CD4-positive, CD25-positive, alpha-beta regulatory T cell (primary cell): ENCODE measurements around the gene LRRC4C. TPM values are rescaled to one million over a fixed set of nuclear protein-coding genes. Genes with fewer than 3 reads are reported as not detected.
"Not testable (repeated sequence)": the region's sequence is repeated elsewhere in the genome, so short reads cannot be mapped to it uniquely, and the experiment has no call there.

ENCODE experiments used
- ATAC-seq, 2 donors: fragments of 150-1000 bp; cut with Tn5 transposase; one replicate each; pipeline ENCODE4 v1.10.0; 2021; ENCODE audit warnings: low read depth in 2 of 2, moderate number of reproducible peaks in 2 of 2, moderate library complexity in 1 of 2
- DNase-seq, 3 donors: peaks; one replicate each; pipeline versions ENCODE4 v3.0.0 to v3.0.0-alpha.2; 2012 to 2022; ENCODE audit warnings: mixed read lengths in 1 of 3
- H3K27ac ChIP-seq: one replicate; pipeline ENCODE4 v1.7.0; 2013; ENCODE audit warnings: mild to moderate bottlenecking, low read length; ENCODE audit not compliant: insufficient read depth, poor library complexity, severe bottlenecking
- H3K27me3 ChIP-seq: one replicate; pipeline ENCODE4 v1.7.0; 2013; ENCODE audit warnings: low read length; ENCODE audit not compliant: control insufficient read depth, insufficient read depth
- H3K36me3 ChIP-seq: one replicate; pipeline ENCODE4 v1.7.0; 2013; ENCODE audit warnings: mild to moderate bottlenecking, low read length, moderate library complexity; ENCODE audit not compliant: control insufficient read depth, insufficient read depth
- H3K4me1 ChIP-seq: 2 replicates; pipeline ENCODE4 v1.7.0; 2013; ENCODE audit warnings: mild to moderate bottlenecking, low read length; ENCODE audit not compliant: insufficient read depth, control insufficient read depth, poor library complexity, severe bottlenecking
- H3K4me3 ChIP-seq: one replicate; pipeline ENCODE4 v1.7.0; 2013; ENCODE audit warnings: low read depth, mild to moderate bottlenecking, low read length, moderate library complexity
- H3K9me3 ChIP-seq, 2 experiments: 1 replicate in 1 of 2; 2 replicates in 1 of 2; pipeline ENCODE4 v1.7.0; 2013; ENCODE audit warnings: low read length in 2 of 2, mild to moderate bottlenecking in 1 of 2, moderate library complexity in 1 of 2; ENCODE audit not compliant: control insufficient read depth in 2 of 2
- H3K27ac Mint-ChIP-seq, 3 donors: one replicate each; pipeline ENCODE4 v1.8.0; 2020 to 2022; ENCODE audit warnings: mild to moderate bottlenecking in 3 of 3, mixed read lengths in 3 of 3, moderate library complexity in 2 of 3
- H3K27me3 Mint-ChIP-seq: one replicate; pipeline ENCODE4 v1.8.0; 2022; ENCODE audit warnings: mild to moderate bottlenecking, mixed read lengths
- H3K36me3 Mint-ChIP-seq: one replicate; pipeline ENCODE4 v1.8.0; 2020; ENCODE audit warnings: mixed read lengths
- H3K4me1 Mint-ChIP-seq, 4 donors: one replicate each; pipeline ENCODE4 v1.8.0; 2020 to 2022; ENCODE audit warnings: mixed read lengths in 4 of 4, mild to moderate bottlenecking in 1 of 4
- H3K4me3 Mint-ChIP-seq, 4 donors: one replicate each; pipeline ENCODE4 v1.8.0; 2020 to 2022; ENCODE audit warnings: mild to moderate bottlenecking in 4 of 4, mixed read lengths in 4 of 4, moderate library complexity in 3 of 4
- H3K9me3 Mint-ChIP-seq, 7 donors: one replicate each; pipeline ENCODE4 v1.8.0; 2020 to 2022; ENCODE audit warnings: mixed read lengths in 7 of 7, mild to moderate bottlenecking in 3 of 7, moderate library complexity in 2 of 7
- polyA plus RNA-seq, 4 donors: library from polyadenylated mRNA; unstranded; fragments of 300-500 nt; fragmentation: Illumina TruSeq; gene quantifications; one replicate each; pipeline ENCODE4 v1.2.3, GENCODE V29; 2021
- total RNA-seq: library from RNA; stranded (reverse); gene quantifications from one replicate; pipeline ENCODE4 v1.2.3, GENCODE V29; 2022

Gene LRRC4C
- total and polyA plus RNA-seq, 5 donors from 2014 or later = not detected

DNA sequence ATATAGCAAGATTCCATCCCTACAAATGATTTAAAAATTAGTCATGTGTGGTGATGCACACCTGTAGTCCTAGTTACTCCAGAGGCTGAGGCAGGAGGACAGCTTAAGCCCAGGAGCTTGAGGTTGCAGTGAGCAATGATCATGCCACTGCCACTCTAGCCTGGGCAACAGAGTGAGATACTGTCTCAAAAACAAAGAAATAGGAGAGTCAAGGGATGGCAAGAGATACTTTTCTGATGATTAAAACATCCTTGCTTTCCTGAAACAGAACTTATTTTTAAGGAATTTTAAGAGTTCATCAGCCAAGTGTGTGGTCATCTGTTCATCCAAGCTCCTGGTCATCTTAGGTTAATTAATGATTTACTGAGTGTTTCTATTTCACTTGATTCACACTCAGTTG lies 1252.0 kb downstream of the LRRC4C start:
- Mint-ChIP-seq H3K27me3 (no peaks in the 10 kb centered on the region), H3K9me3 (peaks cover 5 to 34% (median 9%) of the 10 kb centered on the region in 7 donors), H3K4me3 (no peak overlapping the region), H3K4me1 (no peaks in the 10 kb centered on the region), H3K27ac (no peak overlapping the region), H3K36me3 (no peaks in the 10 kb centered on the region)
- no peak overlapping the region for H3K4me3 ChIP-seq
- H3K27ac ChIP-seq = no peak overlapping the region
- H3K36me3 ChIP-seq = no peaks in the 10 kb centered on the region
- ATAC-seq (no peak), DNase-seq (no peak)
- H3K4me1 ChIP-seq = no peaks in the 10 kb centered on the region
- H3K27me3 ChIP-seq = no peaks in the 10 kb centered on the region
- H3K9me3 ChIP-seq = no peaks in the 10 kb centered on the region

DNA sequence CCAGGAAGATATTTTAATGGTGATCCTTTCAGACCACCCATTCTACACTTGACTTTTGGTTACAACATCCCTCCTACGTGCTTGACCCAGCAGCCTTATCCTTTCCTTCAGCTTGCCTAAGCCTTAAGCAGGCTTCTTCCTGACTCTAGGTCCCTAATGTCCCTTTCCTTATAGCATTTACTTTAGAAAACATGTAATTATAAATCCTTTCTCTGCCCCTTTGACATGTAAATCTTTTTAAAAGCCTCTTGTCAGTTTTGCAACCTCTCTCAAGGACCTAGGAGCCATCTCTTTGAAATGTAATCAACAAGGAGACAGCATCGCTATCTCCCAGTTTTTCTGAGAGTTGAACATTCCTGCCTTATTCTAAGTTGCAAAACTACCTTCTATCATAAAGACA lies 1255.2 kb downstream of the LRRC4C start:
- H3K4me1 ChIP-seq = no peaks in the 10 kb centered on the region
- H3K4me1 Mint-ChIP-seq = no peaks in the 10 kb centered on the region
- no peaks in the 10 kb centered on the region for H3K27me3 ChIP-seq
- no peaks in the 10 kb centered on the region for H3K9me3 ChIP-seq
- H3K4me3 Mint-ChIP-seq = peak overlapping the region in 1 of 4 donors; percentile 87
- H3K27me3 Mint-ChIP-seq = no peaks in the 10 kb centered on the region
- H3K27ac Mint-ChIP-seq = no peak overlapping the region
- DNase-seq (no peak), ATAC-seq (no peak)
- peaks cover 0 to 26% (median 6%) of the 10 kb centered on the region in 7 donors for H3K9me3 Mint-ChIP-seq
- H3K27ac ChIP-seq = no peak overlapping the region
- H3K4me3 ChIP-seq = no peak overlapping the region
- no peaks in the 10 kb centered on the region for H3K36me3 Mint-ChIP-seq
- H3K36me3 ChIP-seq = no peaks in the 10 kb centered on the region

DNA sequence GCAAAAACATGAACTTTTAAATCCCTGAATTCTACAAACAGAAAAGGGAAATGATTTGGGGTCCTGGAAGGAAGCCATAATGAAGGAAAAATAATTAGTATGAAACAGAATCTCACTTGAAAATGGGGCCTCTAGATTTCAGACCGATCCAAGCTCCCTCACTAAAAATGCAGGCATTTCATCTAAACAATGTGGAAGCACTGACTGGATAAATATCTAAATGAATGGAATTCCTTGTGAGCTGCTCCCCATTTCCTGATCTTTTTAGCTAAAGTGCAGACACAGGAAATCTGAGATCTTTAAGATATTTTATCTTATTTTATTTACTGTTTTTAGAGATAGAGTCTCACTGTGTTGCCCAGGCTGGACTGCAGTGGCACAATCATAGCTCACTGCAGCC lies 1255.8 kb downstream of the LRRC4C start:
- H3K4me3 Mint-ChIP-seq = no peak overlapping the region
- no peaks in the 10 kb centered on the region for H3K9me3 ChIP-seq
- H3K27ac Mint-ChIP-seq = no peak overlapping the region
- H3K4me1 Mint-ChIP-seq = no peaks in the 10 kb centered on the region
- no peaks in the 10 kb centered on the region for H3K4me1 ChIP-seq
- H3K36me3 ChIP-seq = no peaks in the 10 kb centered on the region
- DNase-seq (no peak), ATAC-seq (no peak)
- no peak overlapping the region for H3K4me3 ChIP-seq
- H3K27me3 Mint-ChIP-seq = no peaks in the 10 kb centered on the region
- no peaks in the 10 kb centered on the region for H3K27me3 ChIP-seq
- no peak overlapping the region for H3K27ac ChIP-seq
- H3K9me3 Mint-ChIP-seq = peaks cover 0 to 27% (median 6%) of the 10 kb centered on the region in 7 donors
- H3K36me3 Mint-ChIP-seq = no peaks in the 10 kb centered on the region

DNA sequence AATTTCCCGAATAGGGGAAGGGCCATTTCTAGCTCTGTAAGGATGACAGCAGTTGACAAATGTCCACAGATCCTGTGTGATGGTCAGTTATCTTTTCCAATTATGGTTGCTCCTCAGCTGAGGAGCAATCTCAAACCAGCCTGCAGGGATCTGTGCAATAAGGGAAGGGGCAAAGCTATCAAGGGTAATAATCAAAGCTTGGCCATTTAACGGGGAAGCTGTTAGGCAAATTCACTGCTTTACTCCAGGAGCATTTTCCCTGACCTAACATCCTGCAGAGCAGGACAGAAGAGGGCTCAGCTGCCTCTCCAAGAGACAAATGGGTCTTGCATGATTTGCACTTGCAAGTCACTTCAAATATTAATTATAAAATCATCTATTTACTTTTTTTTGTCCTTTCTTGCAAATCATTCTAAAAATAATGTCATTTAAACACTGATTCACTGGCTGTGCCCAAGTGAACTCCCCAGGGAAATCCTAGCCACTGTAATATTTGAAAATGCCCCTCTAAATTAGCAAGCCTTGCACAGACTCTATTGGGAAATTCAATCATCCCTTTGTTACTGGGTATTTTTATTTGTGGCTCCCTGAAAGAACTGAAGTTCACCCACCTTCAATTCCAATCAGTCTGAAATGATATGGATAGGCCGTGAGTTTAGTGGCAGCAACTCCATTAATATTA lies 1256.7 kb downstream of the LRRC4C start:
- H3K4me1 ChIP-seq = no peaks in the 10 kb centered on the region
- Mint-ChIP-seq H3K27me3 (no peaks in the 10 kb centered on the region), H3K4me3 (no peak overlapping the region), H3K27ac (no peak overlapping the region), H3K9me3 (peaks cover 2 to 26% (median 6%) of the 10 kb centered on the region in 7 donors), H3K36me3 (no peaks in the 10 kb centered on the region), H3K4me1 (no peaks in the 10 kb centered on the region)
- ATAC-seq (no peak), DNase-seq (no peak)
- no peaks in the 10 kb centered on the region for H3K9me3 ChIP-seq
- no peak overlapping the region for H3K4me3 ChIP-seq
- H3K27me3 ChIP-seq = no peaks in the 10 kb centered on the region
- H3K27ac ChIP-seq = no peak overlapping the region
- H3K36me3 ChIP-seq = no peaks in the 10 kb centered on the region

DNA sequence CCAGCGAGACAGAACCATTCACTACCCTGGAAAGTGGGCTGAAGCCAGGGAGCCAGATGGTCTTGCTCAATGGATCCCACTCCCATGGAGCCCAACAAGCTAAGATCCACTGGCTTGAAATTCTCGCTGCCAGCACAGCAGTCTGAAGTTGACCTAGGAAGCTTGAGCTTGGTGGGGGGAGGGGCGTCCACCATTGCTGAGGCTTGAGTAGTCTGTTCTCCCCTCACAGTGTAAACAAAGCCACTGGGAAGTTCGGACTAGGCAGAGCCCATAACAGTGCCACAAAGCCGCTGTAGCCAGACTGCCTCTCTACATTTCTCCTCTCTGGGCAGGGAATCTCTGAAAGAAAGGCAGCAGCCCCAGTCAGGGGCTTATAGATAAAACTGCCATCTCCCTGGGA lies 1266.9 kb downstream of the LRRC4C start:
- H3K27ac ChIP-seq, H3K4me1 Mint-ChIP-seq, DNase-seq, H3K36me3 ChIP-seq, H3K27me3 ChIP-seq, H3K4me3 ChIP-seq, ATAC-seq, H3K4me3 Mint-ChIP-seq, H3K27ac Mint-ChIP-seq, H3K4me1 ChIP-seq, H3K27me3 Mint-ChIP-seq, H3K36me3 Mint-ChIP-seq: not testable (repeated sequence)
- peaks cover 0 to 12% (median 7%) of the 10 kb centered on the region in 7 donors for H3K9me3 Mint-ChIP-seq
- peaks cover 1 to 11% of the 10 kb centered on the region in 2 experiments for H3K9me3 ChIP-seq

DNA sequence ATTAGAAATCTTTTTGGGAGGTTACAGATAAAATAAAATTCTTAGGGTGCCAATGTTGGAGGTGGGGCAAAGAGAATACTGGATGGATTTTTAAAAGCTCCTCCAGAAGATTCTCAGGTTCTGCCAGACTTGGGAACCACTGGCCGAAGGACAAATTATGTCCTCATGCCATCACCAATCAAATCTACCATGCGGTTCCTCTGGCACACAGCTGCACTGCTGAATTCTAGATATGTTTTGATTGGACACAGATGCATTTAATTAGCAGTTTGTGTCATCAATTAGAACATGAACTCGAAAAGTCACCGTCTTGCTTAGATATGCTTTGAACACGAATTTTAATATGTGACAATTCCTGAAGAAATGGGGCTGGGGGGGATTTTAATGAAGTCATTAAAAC lies 1269.2 kb downstream of the LRRC4C start:
- Histone ChIP-seq H3K4me3 (no peak overlapping the region), H3K27ac (no peak overlapping the region), H3K36me3 (no peaks in the 10 kb centered on the region), H3K27me3 (no peaks in the 10 kb centered on the region), H3K9me3 (peaks cover 1 to 15% of the 10 kb centered on the region in 2 experiments), H3K4me1 (no peaks in the 10 kb centered on the region)
- no peak for ATAC-seq
- no peak overlapping the region for H3K4me3 Mint-ChIP-seq
- no peaks in the 10 kb centered on the region for H3K4me1 Mint-ChIP-seq
- no peaks in the 10 kb centered on the region for H3K36me3 Mint-ChIP-seq
- H3K9me3 Mint-ChIP-seq = peaks cover 0 to 14% (median 8%) of the 10 kb centered on the region in 7 donors
- no peaks in the 10 kb centered on the region for H3K27me3 Mint-ChIP-seq
- H3K27ac Mint-ChIP-seq = no peak overlapping the region
- no peak for DNase-seq

DNA sequence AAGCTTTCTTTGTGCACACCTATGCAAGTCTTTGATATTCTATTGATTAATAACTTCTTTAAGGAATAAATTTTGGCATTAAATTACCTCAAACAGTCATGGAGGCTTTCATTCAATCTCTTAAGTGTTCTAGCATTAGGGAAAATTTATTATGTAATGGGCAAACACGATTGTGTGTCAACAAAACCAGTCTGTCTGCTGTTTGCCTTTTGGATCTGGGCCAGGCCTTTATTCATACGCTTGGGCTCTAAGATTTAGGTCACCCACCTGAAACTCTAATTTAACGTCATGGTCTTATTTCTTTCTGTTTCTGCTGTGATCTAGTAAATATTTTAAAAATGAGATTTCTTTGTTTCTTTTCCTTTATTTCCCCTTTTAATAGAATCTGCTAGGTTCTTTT lies 1270.6 kb downstream of the LRRC4C start:
- no peaks in the 10 kb centered on the region for H3K36me3 Mint-ChIP-seq
- no peak overlapping the region for H3K4me3 ChIP-seq
- H3K36me3 ChIP-seq = no peaks in the 10 kb centered on the region
- H3K27ac ChIP-seq = no peak overlapping the region
- no peak overlapping the region for H3K27ac Mint-ChIP-seq
- DNase-seq (no peak), ATAC-seq (no peak)
- no peak overlapping the region for H3K4me3 Mint-ChIP-seq
- H3K27me3 Mint-ChIP-seq = no peaks in the 10 kb centered on the region
- no peaks in the 10 kb centered on the region for H3K4me1 ChIP-seq
- H3K9me3 Mint-ChIP-seq = peaks cover 4 to 16% (median 8%) of the 10 kb centered on the region in 7 donors
- no peaks in the 10 kb centered on the region for H3K4me1 Mint-ChIP-seq
- peaks cover 1 to 15% of the 10 kb centered on the region in 2 experiments for H3K9me3 ChIP-seq
- H3K27me3 ChIP-seq = no peaks in the 10 kb centered on the region

DNA sequence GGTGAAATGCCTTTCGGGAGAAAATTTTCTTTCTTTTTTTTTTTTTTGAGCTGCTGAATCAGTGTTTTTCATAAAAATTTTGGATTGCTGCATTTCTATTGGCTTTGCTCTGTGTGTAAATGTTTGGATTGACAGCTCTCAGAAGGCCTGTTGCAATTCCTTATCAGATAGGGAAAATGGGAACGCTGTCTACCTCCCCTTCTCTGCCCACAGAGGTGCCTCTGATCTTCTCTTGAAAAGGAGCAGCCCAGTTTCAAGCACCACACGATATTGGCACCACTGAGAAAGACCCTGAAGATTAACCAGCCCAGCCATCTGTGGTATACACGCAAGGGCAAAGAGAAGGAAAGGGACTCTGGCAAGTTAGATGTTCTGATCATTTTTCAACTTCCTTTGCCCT lies 1272.2 kb downstream of the LRRC4C start:
- Histone ChIP-seq H3K4me1 (no peaks in the 10 kb centered on the region), H3K4me3 (no peak overlapping the region), H3K27me3 (no peaks in the 10 kb centered on the region), H3K27ac (no peak overlapping the region), H3K36me3 (no peaks in the 10 kb centered on the region), H3K9me3 (peaks cover 0 to 15% of the 10 kb centered on the region in 2 experiments)
- no peak overlapping the region for H3K4me3 Mint-ChIP-seq
- H3K27me3 Mint-ChIP-seq = no peaks in the 10 kb centered on the region
- DNase-seq = no peak
- no peak overlapping the region for H3K27ac Mint-ChIP-seq
- ATAC-seq = no peak
- no peaks in the 10 kb centered on the region for H3K36me3 Mint-ChIP-seq
- no peaks in the 10 kb centered on the region for H3K4me1 Mint-ChIP-seq
- peaks cover 3 to 19% (median 7%) of the 10 kb centered on the region in 7 donors for H3K9me3 Mint-ChIP-seq
